Stimulated activated CD4-positive, alpha-beta T cell treated with anti-CD3 and anti-CD28 coated beads, Interleukin-2, amount 100 ng/mL, for 4 hours (primary cell): ENCODE measurements around the gene PDP2.
A peak's percentile ranks its signal among the peaks of the same experiment; 100 is the strongest.
"Not testable (repeated sequence)": the region's sequence is repeated elsewhere in the genome, so short reads cannot be mapped to it uniquely, and the experiment has no call there.

ENCODE experiments used
- DNase-seq: peaks from one replicate; pipeline ENCODE4 v3.0.0-alpha.2; 2020; ENCODE audit warnings: low read depth

Gene PDP2

GRCh38 chr16:66886321-66886720 lies 6.0 kb downstream of the PDP2 start:
- DNase-seq = no peak

- no peak for DNase-seq
Observed at GRCh38 chr16:66886914-66887313, 6.6 kb downstream of the PDP2 start.

DNA sequence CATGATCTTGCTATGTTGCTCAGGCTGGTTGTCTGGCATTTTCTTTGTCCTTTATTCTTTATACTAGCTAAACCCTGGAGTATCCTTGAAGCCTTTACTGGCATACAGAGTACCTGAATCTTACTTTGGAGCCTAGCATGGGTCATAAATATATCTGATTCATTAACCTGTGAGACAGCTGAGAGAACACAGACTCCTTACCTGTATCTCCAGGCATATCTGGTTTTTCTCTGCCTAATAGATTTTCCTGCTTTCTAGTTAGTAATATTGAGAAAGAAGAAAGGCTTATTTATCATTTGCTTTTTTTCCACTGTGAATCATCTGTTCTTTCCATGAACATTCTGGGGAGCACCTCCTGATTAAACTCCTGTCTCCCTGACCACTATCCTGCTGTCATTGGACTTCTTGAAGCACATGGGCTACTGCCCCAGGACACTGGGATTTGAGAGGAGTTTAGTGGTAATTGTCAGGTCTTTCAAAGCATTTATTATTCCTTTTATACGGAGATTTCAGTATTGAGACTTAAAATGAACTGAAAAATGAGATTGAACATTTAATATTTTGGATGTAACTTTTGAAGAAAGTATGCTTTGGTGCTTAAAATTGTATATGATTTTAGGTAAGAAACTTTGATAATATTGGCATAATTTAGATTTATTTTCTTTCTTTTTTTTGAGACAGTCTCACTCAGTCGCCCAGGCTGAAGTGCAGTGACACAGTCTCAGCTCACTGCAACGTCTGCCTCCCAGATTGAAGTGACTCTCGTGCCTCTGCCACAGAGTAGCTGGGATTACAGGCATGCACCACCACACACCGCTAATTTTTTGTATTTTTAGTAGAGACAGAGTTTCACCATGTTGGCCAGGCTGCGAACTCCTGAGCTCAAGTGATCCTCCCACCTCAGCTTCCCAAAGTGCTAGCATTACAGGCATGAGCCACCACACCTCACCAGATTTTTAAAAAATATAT lies 8.6 kb downstream of the PDP2 start:
- DNase-seq = no peak

DNA sequence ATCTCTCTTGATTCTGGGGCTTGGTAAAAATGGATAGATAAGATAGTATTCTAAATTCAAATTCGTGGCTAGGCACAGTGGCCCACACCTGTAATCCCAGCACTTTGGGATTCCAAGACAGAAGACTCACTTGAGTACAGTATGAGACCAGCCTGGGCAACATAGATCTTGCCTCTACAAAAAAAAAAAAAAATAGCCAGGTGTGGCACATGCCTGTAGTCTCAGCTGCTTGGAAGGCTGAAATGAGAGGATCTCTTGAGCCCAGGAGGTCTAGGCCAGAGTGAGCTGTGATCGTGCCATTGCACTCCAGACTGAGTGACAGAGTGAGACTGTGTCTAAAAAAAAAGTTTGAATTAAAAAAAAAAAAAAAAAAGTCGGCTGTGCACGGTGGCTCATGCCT lies 9.3 kb downstream of the PDP2 start:
- no peak for DNase-seq

DNA sequence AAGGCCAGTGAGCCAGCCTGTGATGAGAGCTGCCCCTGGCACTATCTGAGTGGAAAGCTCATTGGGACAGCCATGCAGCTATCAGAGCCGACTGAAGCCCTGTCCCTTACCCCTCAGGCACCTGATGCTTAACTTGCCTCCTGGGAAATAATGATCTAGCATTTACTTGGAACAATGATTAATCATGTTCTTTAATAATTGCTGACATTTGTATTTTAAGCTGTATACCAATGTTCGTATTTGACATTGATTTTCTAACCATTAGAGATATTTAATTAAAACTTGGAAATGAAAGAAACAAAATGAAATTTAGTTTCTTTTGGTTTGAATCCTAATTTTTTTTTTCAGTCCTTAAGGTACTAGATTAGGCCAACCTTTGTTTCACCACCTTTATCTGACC lies 10.5 kb downstream of the PDP2 start:
- no peak for DNase-seq

GRCh38 chr16:66891360-66891759 lies 11.0 kb downstream of the PDP2 start:
- DNase-seq = no peak

GRCh38 chr16:66891797-66892196 lies 11.5 kb downstream of the PDP2 start:
- no peak for DNase-seq

DNA sequence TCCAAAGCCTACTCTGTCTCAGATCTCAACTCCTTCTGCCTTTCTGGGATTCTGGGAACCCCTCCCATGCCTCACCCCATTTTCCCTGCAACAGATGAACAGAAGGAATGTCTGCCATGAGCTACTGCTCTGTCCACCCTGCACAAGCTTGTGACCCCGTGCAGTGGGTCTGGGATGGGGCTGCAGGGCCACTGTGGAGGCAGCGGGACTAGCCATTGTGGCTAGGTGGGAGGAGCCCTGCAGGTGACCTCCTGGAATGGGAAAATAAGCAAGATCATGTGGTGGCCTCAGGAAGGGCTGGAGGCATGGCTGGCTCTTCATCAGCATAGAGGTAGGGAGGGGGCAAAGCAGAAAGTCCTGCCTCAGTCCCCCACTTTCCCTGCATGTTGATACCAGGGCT lies 13.7 kb downstream of the PDP2 start:
- DNase-seq = no peak

DNA sequence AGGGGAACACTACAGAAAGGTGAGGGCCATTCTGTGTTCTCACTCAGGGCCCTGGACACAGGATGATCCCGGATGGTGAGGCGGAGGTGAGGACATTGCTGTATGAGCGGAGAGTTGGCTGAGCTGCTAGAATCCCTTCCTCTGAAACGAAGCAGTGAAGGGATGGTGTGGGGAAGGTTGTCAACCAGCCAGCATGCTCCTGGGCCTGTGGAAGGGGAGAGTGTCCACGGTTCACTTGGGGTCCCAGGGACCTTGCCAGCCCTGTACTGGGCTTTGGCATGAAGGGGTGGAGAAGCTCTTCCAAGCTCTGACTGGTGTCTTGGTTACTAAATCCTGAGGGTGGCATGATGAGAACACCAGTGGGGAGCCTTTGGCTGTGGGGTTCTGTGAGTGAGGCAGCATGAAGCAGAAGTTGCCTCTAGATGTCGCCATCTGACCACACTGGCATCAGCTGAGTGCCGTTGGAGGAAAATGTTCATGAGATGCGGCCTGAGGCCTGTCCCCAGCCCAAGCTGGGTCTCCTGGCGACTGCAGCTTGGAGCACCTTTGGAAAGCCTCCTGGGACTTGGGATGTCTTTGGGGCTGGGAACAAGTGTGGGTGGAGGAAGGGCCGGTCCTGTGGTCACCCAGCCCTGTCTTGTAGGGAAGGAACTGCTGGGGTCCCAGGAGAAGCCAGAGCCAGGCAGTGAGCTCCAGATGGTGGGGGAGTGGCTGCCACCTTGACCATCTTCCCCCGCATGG lies 14.8 kb downstream of the PDP2 start:
- DNase-seq = peak; percentile 54

GRCh38 chr16:66895689-66895979 lies 15.3 kb downstream of the PDP2 start:
- no peak for DNase-seq

GRCh38 chr16:66895999-66896398 lies 15.7 kb downstream of the PDP2 start:
- DNase-seq = no peak

- DNase-seq = not testable (repeated sequence)
Observed at GRCh38 chr16:66896682-66897081, 16.4 kb downstream of the PDP2 start.

- DNase-seq = no peak
Observed at GRCh38 chr16:66898207-66898606, 17.9 kb downstream of the PDP2 start.

DNA sequence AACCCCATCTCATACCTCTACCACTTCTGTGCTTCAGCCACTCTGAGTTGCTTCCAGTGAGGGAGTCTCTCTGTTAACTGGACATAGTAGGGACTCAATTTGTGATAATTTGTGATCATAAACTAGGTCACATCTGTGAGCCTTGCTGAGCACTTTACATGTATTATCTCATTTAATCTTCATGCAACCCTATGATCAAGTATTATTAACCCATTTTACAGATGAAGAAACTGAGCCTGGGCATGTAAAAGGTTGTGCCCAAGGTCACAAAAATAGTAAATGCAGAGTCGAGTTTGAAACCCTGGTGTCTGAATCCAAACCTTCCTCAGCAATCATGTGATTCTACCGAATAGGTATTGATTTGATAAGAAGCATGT lies 18.6 kb downstream of the PDP2 start:
- no peak for DNase-seq

GRCh38 chr16:66899310-66899944 lies 19.1 kb downstream of the PDP2 start:
- no peak for DNase-seq

GRCh38 chr16:66899945-66900710 lies 19.8 kb downstream of the PDP2 start:
- DNase-seq = no peak

- no peak for DNase-seq
Observed at GRCh38 chr16:66900721-66901441, 20.6 kb downstream of the PDP2 start.

DNA sequence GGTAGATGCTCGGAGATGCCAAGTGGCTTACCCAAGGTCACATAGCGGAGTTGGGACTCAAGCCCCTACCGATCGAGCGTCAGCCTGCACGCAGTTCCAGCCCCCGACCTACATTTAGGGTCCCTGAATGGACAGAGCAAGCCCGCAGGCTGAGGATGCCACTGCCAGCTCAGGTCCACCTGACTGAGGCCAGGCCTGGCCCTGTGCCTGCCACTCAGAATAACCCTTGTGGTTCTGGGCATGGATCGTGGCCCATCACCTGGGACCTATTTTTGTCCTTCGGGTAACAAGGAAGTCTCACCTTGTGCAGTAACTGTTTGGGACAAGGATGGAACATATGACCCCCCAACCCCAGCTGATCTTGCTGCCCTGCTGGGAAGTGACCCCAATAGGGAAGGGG lies 21.3 kb downstream of the PDP2 start:
- no peak for DNase-seq

DNA sequence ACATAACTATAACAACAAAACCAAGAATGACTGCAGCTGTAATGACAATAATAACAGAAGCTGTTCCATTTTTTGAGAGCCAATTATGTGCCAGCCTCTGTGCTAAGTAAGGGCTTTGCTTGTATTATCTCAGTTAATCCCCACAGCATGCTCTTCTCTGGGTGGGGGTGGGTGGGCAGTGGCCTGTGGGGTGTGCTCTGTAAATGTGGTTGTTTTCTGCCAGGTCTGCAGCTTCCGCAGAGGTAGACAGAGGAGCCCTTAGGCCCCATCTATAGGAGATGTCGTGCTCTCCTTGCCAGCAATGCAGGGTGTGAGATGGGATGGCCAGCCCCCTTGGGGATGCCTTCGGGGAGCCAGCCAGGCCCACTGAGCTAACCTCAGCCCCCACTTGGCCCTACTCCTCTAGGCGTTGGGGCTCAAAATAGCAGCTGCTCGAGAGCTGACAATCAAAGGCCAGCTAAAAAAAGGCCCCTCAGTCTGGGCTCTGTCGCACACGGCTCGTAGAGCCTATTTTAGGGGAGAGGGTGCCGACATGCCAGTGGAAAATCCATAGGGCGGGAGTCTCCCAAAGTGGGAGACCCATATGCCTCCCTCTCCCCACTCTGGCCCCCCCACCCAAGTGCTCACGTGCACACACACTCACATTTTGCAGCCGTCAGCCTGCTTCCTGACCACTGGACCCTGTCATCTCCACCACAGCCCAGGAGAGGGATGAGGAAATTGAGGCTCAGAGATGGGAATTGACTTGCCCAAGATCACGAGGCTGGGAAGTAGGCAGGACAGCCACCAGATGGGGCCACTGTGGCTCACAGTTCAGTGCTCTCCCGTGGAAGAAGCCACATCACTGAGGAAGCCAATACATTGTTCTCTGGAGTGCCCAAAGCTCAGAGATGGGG lies 22.6 kb downstream of the PDP2 start:
- no peak for DNase-seq
